Activated naive CD4-positive, alpha-beta T cell (primary cell): ENCODE results near the gene NUAK2.
A peak's percentile ranks its signal among the peaks of the same experiment; 100 is the strongest.

ENCODE experiments used
- DNase-seq, 4 experiments: peaks; one replicate each; lab custom pipeline; 2025; lab: John Stamatoyannopoulos, UW

The NUAK2 gene

DNA sequence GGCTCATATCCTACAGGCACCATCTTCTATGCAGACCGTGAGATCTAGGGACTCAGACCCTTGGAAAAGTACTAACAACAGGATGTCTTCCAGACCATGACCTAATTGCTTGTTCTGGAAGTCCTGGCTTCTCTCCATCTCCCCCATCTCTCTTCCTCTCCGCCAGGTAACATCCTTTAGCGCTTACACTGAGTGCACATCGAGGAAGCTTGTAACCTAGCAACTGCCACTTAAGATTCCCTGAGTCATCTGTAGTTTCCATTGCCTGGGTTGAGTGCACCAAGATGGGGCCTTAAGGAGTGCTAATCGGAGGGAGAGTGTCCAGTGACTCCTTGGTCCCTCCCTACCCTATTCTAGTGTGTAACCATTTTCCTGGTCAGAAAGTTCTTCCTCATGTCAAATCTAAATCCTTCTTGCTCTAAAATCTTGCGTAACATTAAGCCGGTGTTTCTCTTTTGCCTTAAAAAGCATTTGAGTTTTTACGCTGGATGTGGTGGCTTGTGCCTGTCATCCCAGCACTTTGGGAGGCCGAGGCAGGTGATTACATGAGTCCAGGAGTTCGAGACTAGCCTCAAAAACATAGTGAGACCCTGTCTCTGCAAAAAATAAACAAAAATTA is 25.5 kb upstream of the NUAK2 start:
- DNase-seq = no peak

DNA sequence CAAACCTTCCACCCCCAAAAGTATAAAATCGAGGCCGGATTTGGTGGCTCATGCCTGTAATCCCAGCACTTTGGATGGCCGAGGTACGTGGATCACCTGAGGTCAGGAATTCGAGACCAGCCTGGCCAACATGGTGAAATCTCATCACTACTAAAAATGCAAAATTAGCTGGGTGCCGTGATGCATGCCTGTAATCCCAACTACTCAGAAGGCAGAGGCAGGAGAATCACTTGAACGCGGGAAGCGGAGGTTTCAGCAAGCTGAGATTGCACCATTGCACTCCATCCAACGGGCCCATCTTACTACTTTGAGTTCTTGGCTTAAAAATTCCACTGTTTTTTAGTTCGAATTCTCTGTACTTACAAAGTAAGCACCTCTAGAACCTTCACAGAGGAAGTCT is 24.2 kb upstream of the NUAK2 start:
- no peak for DNase-seq

GRCh38 chr1:205344066-205344928 is 22.8 kb upstream of the NUAK2 start:
- DNase-seq = peak in 2 of 4 experiments; percentile 11 to 35

DNA sequence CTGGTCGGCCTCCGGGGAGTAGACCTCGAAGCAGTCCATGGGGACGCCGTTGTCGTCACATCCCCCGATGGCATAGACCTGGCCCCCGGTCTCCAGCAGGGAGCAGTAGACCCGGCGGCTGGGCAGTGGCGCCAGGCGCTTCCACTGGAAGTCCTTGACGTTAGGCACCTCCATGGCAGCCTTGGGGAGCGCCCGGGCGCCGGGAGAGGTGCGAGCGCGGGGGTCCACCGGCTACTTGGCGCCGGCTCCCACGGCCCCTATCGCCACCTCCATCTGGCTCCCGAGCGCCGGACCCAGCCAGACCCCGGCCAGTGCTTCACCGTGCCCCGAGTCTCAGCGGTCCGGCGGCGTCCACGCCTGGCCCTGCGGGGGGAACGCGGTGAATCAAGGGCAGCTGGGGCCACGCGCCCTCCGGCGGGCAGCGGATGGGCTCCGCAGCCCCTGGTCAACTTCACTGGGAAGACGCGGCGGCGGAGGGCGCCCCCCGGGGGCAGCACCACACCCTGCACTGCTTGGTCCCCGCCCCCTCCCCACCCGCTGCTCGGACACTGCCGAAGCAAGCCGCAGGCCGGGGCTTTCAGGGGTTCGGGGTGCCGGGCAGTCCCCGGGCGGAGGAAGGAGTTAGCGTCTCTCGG is 22.0 kb upstream of the NUAK2 start:
- DNase-seq = no peak

DNA sequence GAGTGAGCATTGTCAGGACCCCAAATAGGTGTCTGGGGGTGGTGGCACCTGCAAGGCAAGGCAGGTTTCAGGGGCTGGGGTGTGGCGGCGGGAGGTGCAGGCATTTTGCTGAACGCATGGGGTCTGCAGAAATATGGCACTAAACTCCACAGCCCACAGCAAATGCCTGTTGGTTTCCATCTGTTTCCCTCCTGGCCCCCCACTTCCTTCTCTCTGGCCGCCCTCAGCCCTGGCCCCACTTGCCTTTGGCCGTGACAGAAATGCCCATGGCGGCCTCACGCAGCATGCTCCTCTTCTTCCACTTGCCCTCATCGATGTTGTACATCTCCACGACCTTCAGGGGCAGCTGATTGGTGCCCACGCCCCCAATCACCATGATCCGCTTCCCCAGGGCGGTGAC is 21.4 kb upstream of the NUAK2 start:
- DNase-seq = no peak

GRCh38 chr1:205340676-205341075 is 19.1 kb upstream of the NUAK2 start:
- no peak for DNase-seq

DNA sequence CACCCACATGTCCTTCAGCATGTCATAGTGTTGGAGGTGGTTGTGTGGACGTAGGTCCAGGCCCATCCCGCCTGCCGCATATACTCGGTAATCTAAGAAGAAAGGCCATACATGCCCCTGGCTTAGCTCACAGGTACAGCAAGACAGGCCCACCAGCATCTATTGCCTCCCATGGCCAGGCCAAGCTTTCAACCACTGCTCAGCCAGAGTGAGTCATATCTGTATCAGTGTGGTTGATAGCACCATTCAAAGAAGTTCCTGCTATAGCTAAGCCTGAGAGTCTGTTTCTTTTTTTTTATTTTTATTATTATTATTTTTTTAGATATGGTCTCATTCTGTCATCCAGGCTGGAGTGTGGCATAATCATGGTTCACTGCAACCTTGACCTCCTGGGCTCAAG is 18.2 kb upstream of the NUAK2 start:
- no peak for DNase-seq

DNA sequence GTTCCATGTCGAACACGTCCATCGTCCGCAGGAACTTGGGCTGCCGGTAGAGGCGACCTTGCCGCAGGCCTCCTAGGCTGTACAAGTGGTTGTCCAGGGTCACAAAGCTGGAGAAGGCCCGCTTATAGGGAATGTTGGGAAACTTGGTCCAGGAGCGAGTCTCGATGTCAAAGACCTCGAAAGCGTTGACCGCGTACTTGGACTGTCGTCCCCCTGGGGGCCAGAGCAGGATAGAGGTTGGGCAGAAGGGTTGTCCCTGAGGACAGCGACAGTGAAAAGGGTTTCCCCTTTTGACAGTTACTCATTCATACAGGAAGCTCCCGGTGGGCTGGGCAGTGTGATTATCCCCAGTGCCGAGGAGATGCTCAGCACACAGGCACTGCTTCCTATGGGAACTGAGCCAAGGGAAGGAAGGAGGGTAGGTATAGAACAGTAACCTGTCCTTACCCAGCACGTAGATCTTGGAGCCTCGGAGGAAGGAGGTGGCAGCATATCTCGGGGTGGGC is 17.7 kb upstream of the NUAK2 start:
- DNase-seq = no peak

DNA sequence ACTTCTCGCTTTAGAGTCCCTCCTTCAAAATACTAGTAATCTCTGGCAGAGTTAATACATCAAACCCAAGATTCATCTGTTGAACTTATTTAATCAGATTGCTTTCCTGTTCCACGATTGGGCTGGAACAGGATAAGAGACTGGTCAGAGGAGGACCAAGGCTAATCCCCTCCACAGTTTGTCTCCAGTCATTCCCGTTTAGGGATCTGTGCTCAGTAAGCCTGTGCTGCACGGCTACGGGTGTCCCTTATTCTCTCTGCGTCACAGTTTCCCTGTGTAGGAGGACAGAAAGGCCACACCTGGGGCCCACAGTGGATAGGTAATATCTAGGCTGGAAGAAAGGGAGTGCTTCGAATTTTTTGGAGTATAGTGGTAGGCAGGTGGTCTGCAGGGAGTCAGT is 16.5 kb upstream of the NUAK2 start:
- DNase-seq = no peak

DNA sequence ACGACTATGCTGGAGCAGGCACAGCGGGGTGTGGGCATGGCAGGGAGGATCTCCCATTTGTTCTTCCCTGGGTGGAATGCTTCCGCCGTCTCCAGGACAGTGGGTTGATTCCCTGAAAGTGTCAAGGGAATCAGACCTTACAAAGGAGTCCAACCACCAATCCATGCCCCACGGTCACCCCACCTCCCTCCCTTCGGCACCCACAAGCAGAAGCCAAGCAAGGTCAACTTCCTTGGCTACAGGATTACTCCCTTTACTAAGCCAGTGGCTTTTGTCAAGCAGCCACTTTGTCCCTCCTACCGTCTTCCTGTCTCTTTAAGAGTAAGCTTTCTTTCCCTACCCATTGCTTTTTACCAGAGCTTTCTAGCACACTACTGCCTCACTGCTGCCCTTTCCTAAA is 15.9 kb upstream of the NUAK2 start:
- no peak for DNase-seq

- peak in 3 of 4 experiments; percentile 34 to 72 (median 44) for DNase-seq
These were observed 14.1 kb upstream of the NUAK2 start for GRCh38 chr1:205335692-205336091.

- no peak for DNase-seq
These were observed 10.7 kb upstream of the NUAK2 start for GRCh38 chr1:205332015-205332791.

GRCh38 chr1:205330150-205330549 is 8.6 kb upstream of the NUAK2 start:
- DNase-seq = no peak

DNA sequence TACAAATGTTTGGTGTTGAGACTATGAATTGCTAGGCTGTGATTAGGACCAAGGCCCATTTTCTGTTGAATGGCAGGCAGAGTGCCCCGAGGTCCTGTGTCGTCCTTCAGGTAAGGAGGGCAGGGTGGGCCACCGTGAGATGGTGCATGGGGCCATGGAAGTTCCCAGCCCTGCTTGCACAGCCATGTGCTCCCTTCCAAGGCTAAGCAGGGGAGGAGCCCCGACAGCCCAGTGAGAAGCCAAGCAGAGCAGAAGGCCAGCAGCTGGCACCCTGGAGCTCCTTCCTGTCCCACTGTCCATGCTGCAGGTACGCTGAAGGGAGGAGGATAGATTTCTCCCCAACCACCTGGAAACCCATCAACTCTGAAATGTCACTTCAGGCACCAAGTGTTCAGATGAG is 8.2 kb upstream of the NUAK2 start:
- no peak for DNase-seq

DNA sequence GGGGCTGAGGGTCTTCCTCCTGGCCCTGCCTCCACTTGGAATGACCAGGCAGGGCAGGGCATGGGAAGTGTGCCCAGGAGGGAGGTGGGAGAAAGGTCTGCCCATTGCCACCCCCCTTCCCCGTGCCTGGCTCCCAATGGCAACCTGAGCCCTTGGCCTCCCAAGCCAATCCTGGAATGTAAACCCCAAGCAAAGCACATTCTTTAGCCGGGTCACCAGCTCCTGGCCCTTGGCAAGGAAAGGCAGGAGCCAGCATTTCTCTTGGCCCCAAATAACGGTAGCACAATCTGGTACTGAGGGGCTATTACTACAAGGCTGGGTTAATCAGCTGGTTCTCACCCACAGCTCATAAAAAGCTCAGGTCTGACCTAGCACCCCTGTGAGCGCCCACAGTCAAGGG is 6.9 kb upstream of the NUAK2 start:
- no peak for DNase-seq

GRCh38 chr1:205326812-205327466 is 5.4 kb upstream of the NUAK2 start:
- no peak for DNase-seq

DNA sequence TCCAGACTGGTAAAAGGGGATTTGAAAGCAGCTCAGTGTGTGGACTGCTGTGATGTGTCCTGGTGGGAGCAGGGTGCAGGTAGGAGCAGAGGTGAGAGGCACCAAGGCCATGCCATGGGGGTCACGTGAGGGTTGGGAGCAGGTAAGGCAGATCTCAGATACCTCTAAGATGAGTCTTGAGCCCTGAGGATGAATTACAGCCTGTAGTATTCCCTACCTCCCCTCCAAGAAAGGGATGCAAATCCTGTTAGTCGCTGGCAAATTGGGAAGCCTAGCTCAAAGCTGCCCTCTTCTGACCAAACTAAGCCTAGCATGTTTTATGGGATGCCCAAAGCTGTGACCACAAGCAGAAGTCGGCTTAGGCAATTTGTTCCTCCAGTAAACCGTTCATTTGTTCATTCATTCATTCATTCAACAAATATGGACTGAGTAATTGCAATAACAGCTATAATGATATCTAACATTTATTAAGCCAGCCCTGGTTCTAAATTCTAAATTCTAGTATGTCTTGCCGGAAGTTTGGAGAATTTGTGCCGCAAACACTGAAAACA is 3.9 kb upstream of the NUAK2 start:
- no peak for DNase-seq

DNA sequence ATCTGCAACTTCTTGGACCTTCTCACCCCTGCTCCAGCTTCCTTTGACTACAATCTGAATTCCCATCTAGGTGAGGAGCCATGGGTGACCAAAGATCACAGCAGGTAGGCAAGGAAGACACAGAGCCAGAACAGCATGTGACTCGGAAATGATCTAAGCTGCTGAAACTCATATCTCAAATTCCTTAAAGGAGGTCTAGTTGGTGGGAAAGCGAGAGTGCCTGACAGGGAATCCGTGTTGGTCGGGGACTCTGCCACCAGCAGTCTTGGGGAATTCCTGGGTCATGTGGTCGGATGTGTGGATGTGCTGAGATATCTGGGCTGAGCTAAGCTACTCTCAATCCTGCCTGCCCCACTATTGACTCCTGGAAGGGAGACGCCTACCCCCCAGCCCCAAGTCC is 3.2 kb upstream of the NUAK2 start:
- DNase-seq = no peak

GRCh38 chr1:205323794-205324193 is 2.2 kb upstream of the NUAK2 start:
- no peak for DNase-seq

DNA sequence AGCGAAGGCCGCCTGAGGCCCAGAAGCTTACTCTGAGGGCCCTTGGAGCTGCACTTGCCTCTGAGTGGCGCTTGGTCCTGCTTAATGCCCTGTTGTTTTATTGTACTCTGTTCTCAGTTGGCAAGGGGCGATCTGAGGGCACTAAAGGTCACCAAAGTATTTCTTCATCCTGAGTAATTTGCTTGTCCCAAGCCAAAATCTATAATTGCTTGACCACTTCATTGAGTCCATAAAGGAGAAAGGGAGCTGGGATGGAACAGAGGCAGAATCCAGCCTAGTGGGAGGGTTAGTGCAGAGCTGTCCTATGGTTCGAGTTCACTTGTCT is 376 bp upstream of the NUAK2 start:
- DNase-seq = no peak
